ENCODE results near the gene SEPTIN12.

SEPTIN12 gene

GRCh38 chr16:4783951-4784336 is 4.2 kb downstream of the SEPTIN12 start:
- no peak for DNase-seq (ENCODE audit: low spot score)

DNA sequence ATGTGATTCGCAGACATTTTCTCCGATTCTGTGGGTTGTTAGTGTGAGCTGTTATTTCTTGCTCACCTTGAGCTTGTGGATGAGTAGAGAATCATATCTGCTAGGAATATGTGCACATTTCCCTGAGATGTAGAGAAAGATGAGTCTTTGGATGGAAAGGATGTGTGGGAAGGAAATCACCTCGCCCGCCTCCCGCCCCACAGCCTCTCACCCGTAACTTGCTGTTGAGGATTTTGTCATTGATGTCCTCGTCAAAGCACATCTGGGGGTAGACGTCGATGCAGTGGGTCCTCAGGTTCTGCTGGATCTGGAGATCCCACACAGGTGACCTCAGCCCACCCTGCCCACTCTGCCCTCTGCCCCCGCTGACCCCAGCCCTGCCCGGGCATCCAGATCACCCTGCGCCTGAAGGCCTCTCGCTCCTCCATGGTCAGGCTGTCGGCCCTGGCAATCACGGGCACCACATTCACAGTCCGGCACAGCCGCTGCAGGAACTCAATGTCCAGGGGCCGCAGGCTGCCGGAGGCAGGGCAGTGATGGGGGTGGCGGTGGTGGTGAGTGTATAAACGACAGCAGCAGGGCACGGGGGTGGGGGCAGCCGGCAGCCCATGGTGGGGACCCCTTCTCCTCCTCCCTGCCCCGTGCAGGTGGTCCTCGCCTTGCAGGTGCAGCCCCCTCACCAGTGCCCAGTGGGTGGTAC is 4.7 kb downstream of the SEPTIN12 start:
- DNase-seq (ENCODE audit: low spot score) = no peak

DNA sequence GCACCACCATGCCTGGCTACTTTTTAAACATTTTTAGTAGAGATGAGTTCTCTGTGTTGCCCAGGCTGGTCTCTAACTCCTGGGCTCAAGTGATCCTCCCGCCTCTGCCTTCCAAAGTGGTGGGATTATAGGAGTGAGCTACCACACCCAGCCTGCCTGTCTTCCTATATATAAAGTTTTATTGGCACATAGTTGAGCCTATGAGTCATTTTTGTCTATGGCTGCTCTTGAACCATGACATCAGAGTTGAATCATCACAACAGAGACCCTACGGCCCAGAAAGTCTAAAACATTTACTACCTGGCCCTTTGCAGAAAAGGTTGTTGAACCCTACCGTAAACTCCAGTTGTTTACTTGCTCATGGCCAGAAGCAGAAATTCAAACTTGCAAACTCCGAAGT is 7.9 kb downstream of the SEPTIN12 start:
- no peak for DNase-seq (ENCODE audit: low spot score)

DNA sequence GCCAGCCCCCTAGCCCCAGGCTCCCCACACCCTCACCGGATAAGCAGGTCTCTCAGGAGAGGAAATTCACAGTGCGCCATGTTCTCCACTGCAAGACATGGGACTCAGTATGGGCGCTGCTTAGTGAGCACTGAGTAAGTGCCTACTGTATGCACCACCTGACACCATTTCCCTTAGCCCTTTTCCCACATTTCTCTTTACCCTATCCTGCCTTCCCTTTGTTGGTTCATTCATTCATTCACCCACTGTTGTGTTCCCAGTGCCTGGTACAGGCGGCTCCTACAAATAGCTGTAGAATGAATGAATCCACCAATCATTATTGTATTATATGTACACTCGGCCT is 10.1 kb downstream of the SEPTIN12 start:
- DNase-seq (ENCODE audit: low spot score) = no peak

- no peak for DNase-seq (ENCODE audit: low spot score)
These were observed 10.7 kb downstream of the SEPTIN12 start for GRCh38 chr16:4777339-4778049.

- no peak for DNase-seq (ENCODE audit: low spot score)
These were observed 11.9 kb downstream of the SEPTIN12 start for GRCh38 chr16:4776141-4776705.

DNA sequence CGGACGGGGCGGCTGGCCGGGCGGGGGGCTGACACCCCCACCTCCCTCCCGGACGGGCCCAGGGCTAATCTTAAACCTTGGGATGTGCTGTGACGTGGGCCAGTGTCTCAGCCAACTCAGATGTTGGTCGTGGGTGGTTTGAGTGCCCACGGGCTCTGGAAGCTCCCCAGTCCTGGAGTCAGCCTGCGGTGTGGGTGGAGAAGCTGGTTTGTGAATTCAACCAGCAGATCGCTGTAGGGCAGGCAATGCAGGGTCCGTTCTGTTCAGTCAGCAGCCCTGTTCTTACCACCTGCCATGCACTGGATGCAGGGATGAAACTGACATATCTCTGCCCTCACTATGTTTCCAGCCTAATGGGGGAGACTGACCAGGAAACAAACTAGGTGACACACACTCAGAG is 13.1 kb downstream of the SEPTIN12 start:
- no peak for DNase-seq (ENCODE audit: low spot score)

DNA sequence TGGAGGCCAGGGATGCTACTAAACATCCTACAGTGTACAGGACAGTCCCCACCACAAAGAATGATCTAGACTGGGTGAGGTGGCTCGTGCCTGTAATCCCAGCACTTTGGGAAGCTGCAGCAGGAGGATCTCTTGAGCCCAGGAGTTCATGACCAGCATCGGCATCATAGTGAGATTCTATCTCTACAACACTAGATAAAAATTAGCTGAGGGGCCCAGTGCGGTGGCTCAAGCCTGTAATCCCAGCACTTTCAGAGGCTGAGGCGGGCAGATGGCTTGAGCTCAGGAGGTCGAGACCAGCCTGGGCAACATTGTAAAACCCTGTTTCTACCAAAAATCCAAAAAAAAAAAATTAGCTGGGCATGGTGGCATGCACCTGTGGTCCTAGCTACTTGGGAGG is 15.8 kb downstream of the SEPTIN12 start:
- no peak for DNase-seq (ENCODE audit: low spot score)

DNA sequence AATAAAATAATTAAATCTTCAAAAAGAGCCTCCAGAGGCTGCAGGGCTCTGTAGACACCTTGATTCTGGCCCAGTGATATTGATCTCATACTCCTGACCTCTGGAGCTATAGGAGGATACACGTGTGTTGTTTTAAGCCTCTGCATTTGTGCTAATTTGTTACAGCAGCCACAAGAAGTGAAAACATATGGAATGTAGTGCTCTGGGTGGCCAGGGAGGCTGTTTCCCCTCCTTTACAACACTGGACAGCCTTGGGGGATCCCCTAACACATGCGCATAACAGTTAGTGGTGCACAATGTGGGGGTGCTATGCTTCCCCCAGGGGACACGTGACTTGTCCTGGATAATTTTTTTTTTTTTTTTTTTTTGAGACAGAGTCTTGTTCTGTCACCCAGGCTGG is 16.5 kb downstream of the SEPTIN12 start:
- DNase-seq (ENCODE audit: low spot score) = no peak

- DNase-seq (ENCODE audit: low spot score) = no peak
These were observed 18.9 kb downstream of the SEPTIN12 start for GRCh38 chr16:4769306-4769638.

DNA sequence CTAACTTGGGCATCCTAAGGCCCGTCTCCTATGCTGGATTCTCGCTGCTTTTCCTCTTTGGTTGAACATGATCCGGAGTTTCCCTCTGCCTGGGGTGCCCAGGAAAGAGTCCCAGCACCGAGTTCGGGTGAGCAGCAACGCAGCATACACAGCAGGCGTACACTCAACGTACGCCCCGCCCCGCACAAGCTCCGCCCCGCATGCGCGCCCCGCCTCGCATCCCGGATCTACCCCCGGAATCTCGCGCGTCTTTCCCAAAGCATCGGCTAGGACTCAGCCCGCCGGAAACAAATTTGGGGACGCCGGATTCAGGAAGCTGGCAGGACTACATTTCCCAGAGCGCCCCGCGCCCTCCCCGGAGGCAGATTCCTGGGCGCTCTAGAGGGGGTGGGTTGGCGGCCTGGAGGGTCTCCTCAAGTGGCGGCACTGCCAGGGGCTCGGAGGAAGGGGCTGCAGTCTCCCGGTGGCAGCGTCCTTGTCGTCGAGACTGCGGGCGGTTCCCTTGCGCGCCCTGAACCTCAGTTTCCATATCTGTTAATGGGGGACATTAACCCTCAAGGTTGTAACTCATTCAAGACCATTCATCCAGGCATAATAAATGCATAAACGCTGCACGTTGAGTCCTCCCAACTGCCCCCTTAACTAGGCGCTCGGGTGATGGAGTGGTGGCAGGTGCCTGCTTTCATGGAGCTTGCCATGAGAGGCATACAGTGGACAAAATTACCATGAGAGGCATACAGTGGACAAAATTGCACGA is 19.4 kb downstream of the SEPTIN12 start:
- DNase-seq (ENCODE audit: low spot score) = peak; percentile 98

DNA sequence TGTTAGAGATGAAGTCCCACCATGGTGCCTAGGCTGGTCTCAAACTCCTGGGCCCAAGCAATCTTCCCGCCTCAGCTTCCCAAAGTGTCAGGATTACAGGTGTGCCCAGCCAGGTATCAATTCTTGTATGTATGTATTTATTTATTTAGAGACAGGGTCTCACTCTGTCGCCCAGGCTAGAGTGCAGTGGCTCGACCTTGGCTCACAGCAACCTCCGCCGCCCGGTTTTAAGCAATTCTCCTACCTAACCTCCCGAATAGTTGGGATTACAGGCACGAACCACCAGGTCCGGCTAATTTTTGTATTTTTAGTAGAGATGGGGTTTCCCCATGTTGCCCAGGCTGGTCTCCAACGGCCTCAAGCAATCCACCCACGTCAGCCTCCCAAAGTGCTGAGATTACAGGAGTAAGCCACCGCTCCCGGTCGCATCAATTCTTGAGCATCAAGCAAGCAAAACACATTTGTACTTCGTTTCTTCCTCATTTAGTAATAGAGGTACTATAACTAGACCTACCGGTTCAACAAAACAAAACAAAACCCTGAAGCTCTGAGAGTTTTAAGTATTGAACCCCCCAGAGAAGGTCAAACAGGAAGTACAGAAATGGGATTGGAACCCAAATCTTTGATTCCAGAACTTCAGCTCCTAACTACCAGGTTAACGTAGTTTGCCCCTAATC is 20.1 kb downstream of the SEPTIN12 start:
- no peak for DNase-seq (ENCODE audit: low spot score)

DNA sequence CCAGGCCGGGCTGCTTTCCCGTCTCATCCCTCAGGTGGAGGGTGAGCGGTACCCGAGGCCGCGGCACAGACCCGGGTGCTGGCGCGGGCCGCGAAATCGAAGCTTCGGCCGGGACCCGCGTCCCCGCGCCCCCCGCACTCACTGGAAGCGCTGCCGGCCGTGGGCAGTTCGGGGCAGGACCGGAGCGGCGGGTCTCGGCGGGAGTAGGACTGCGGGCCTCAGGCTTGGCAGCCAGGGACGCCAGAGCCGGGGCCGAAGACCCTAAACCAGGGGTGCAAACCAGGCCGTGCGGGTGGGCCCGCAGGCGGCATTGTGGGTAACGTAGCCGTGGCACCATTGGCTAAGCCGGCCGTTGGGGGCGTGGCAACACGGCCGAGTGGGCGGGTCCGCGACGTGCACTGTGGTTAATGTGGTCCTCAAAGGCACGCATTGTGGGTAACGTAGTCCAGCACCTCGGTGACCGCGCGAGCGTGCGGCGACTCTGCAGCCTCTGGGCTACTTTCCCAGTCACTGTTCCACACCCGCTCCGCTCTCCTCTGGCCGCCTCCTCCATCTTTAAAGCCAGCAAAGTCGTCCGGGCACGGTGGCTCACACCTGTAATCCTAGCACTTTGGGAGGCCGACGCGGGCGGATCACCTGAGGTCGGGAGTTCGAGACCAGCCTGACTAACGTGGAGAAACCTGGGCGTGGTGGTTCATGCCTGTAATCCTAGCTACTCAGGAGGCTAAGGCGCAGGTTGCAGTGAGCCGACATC is 21.1 kb downstream of the SEPTIN12 start, which contains the start of gene ZNF500:
Gene ZNF500, minus strand, starts transcription at position 288 of the 754 bp plus-strand sequence. CDS start 1,184 bp downstream, outside the sequence.
- DNase-seq (ENCODE audit: low spot score) = peak; percentile 98

- no peak for DNase-seq (ENCODE audit: low spot score)
These were observed 22.4 kb downstream of the SEPTIN12 start for GRCh38 chr16:4765511-4766474.

DNA sequence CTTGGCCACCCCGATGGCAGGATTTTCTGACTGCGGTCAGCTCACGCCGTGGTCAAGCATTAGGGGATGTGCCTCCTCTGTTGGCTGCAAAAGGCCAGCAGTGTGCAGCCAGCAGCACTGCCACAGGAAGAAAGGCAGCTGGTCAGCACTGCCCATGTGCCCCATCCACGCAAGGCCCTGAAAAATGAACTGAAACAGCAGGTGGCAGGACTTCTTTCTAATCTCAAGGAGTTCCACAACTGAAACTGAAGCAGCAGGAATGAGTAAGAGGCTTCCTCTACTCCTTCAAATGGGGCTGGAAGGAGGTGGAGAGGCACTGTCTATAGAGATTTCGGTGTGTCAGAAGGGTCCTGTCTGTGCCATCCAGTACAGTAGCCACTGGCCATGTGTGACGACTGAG is 24.4 kb downstream of the SEPTIN12 start:
- DNase-seq (ENCODE audit: low spot score) = no peak

GRCh38 chr16:4762205-4762604 is 25.9 kb downstream of the SEPTIN12 start:
- DNase-seq (ENCODE audit: low spot score) = no peak

- DNase-seq (ENCODE audit: low spot score) = no peak
These were observed 27.8 kb downstream of the SEPTIN12 start for GRCh38 chr16:4760221-4760910.

GRCh38 chr16:4755687-4756086 is 32.5 kb downstream of the SEPTIN12 start:
- no peak for DNase-seq (ENCODE audit: low spot score)

DNA sequence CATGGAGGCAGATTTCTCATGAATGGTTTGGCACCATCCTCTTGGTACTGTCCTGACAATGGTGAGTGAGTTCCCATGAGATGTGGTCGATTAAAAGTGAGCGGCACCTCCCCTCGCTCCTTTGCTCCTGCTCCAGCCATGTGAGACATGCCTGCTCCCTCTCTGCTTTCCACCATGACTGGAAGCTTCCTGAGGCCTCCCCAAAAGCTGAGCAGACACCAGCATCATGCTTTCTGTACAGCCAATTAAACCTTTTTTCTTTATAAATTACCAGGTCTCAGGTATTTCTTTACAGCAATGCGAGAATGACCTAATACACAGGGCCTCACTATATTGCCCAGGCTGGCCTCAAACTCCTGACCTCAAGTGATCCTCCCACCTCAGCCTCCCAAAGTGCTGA is 33.3 kb downstream of the SEPTIN12 start:
- no peak for DNase-seq (ENCODE audit: low spot score)

GRCh38 chr16:4753227-4753626 is 34.9 kb downstream of the SEPTIN12 start:
- DNase-seq (ENCODE audit: low spot score) = no peak

Data from left forelimb (tissue), 1 donor.